ENCODE results near the gene RAPGEF1.
A peak's percentile ranks its signal among the peaks of the same experiment; 100 is the strongest.

The RAPGEF1 gene

GRCh38 chr9:131566158-131566557 lies 173.7 kb downstream of the RAPGEF1 start:
- no peak overlapping the region for H3K9ac ChIP-seq (ENCODE audit: low read length)
- no peak overlapping the region for H3K27ac ChIP-seq (ENCODE audit: low read depth, low read length)
- no peak overlapping the region for H3K4me3 ChIP-seq (ENCODE audit: low read depth, low read length)
- H3K36me3 ChIP-seq (ENCODE audit: control insufficient read depth, insufficient read depth, low read length) = peaks cover 5% of the 10 kb centered on the region; the same call in 1 of the 2 replicates
- H3K4me1 ChIP-seq (ENCODE audit: control insufficient read depth, insufficient read depth, low read length) = no peaks in the 10 kb centered on the region
- H3K27me3 ChIP-seq (ENCODE audit: control insufficient read depth, insufficient read depth, low read length) = no peaks in the 10 kb centered on the region
- H3K9me3 ChIP-seq (ENCODE audit: control insufficient read depth, insufficient read depth, low read depth, low read length) = peaks cover 27% of the 10 kb centered on the region; the same call in 1 of the 2 replicates

GRCh38 chr9:131565369-131565768 lies 174.5 kb downstream of the RAPGEF1 start:
- Histone ChIP-seq H3K27me3 (ENCODE audit: control insufficient read depth, insufficient read depth, low read length) (no peaks in the 10 kb centered on the region), H3K9ac (ENCODE audit: low read length) (no peak overlapping the region), H3K27ac (ENCODE audit: low read depth, low read length) (no peak overlapping the region), H3K36me3 (ENCODE audit: control insufficient read depth, insufficient read depth, low read length) (peaks cover 5% of the 10 kb centered on the region; the same call in 1 of the 2 replicates), H3K4me1 (ENCODE audit: control insufficient read depth, insufficient read depth, low read length) (no peaks in the 10 kb centered on the region), H3K4me3 (ENCODE audit: low read depth, low read length) (no peak overlapping the region), H3K9me3 (ENCODE audit: control insufficient read depth, insufficient read depth, low read depth, low read length) (peaks cover 27% of the 10 kb centered on the region; the same call in 1 of the 2 replicates)

GRCh38 chr9:131562032-131562959 lies 177.6 kb downstream of the RAPGEF1 start:
- H3K4me3 ChIP-seq (ENCODE audit: low read depth, low read length) = no peak overlapping the region
- no peaks in the 10 kb centered on the region; the same call in 1 of the 2 replicates for H3K27me3 ChIP-seq (ENCODE audit: control insufficient read depth, insufficient read depth, low read length)
- H3K9ac ChIP-seq (ENCODE audit: low read length) = no peak overlapping the region
- peaks cover 24% of the 10 kb centered on the region; the same call in 1 of the 2 replicates for H3K9me3 ChIP-seq (ENCODE audit: control insufficient read depth, insufficient read depth, low read depth, low read length)
- no peaks in the 10 kb centered on the region for H3K36me3 ChIP-seq (ENCODE audit: control insufficient read depth, insufficient read depth, low read length)
- no peaks in the 10 kb centered on the region for H3K4me1 ChIP-seq (ENCODE audit: control insufficient read depth, insufficient read depth, low read length)
- H3K27ac ChIP-seq (ENCODE audit: low read depth, low read length) = no peak overlapping the region; the same call in 1 of the 2 replicates

- Histone ChIP-seq H3K27me3 (ENCODE audit: control insufficient read depth, insufficient read depth, low read length) (peaks cover 15% of the 10 kb centered on the region), H3K36me3 (ENCODE audit: control insufficient read depth, insufficient read depth, low read length) (no peaks in the 10 kb centered on the region), H3K4me3 (ENCODE audit: low read depth, low read length) (no peak overlapping the region), H3K9me3 (ENCODE audit: control insufficient read depth, insufficient read depth, low read depth, low read length) (peaks cover 12% of the 10 kb centered on the region; the same call in 1 of the 2 replicates), H3K9ac (ENCODE audit: low read length) (no peak overlapping the region), H3K4me1 (ENCODE audit: control insufficient read depth, insufficient read depth, low read length) (no peaks in the 10 kb centered on the region), H3K27ac (ENCODE audit: low read depth, low read length) (no peak overlapping the region)
Measured at GRCh38 chr9:131559421-131560000, 180.4 kb downstream of the RAPGEF1 start.

GRCh38 chr9:131557855-131558548 lies 181.9 kb downstream of the RAPGEF1 start:
- Histone ChIP-seq H3K9ac (ENCODE audit: low read length) (no peak overlapping the region), H3K36me3 (ENCODE audit: control insufficient read depth, insufficient read depth, low read length) (no peaks in the 10 kb centered on the region), H3K4me1 (ENCODE audit: control insufficient read depth, insufficient read depth, low read length) (no peaks in the 10 kb centered on the region), H3K27ac (ENCODE audit: low read depth, low read length) (no peak overlapping the region), H3K27me3 (ENCODE audit: control insufficient read depth, insufficient read depth, low read length) (peaks cover 28% of the 10 kb centered on the region), H3K9me3 (ENCODE audit: control insufficient read depth, insufficient read depth, low read depth, low read length) (peaks cover 17% of the 10 kb centered on the region), H3K4me3 (ENCODE audit: low read depth, low read length) (no peak overlapping the region)

- no peaks in the 10 kb centered on the region for H3K36me3 ChIP-seq (ENCODE audit: control insufficient read depth, insufficient read depth, low read length)
- H3K4me1 ChIP-seq (ENCODE audit: control insufficient read depth, insufficient read depth, low read length) = no peaks in the 10 kb centered on the region
- H3K9ac ChIP-seq (ENCODE audit: low read length) = no peak overlapping the region
- peaks cover 28% of the 10 kb centered on the region for H3K27me3 ChIP-seq (ENCODE audit: control insufficient read depth, insufficient read depth, low read length)
- peaks cover 12% of the 10 kb centered on the region for H3K9me3 ChIP-seq (ENCODE audit: control insufficient read depth, insufficient read depth, low read depth, low read length)
- no peak overlapping the region for H3K27ac ChIP-seq (ENCODE audit: low read depth, low read length)
- H3K4me3 ChIP-seq (ENCODE audit: low read depth, low read length) = no peak overlapping the region
Measured at GRCh38 chr9:131555841-131556673, 183.8 kb downstream of the RAPGEF1 start.

GRCh38 chr9:131554843-131555351 lies 185.0 kb downstream of the RAPGEF1 start:
- H3K9me3 ChIP-seq (ENCODE audit: control insufficient read depth, insufficient read depth, low read depth, low read length) = peaks cover 12% of the 10 kb centered on the region
- H3K9ac ChIP-seq (ENCODE audit: low read length) = no peak overlapping the region
- peaks cover 28% of the 10 kb centered on the region for H3K27me3 ChIP-seq (ENCODE audit: control insufficient read depth, insufficient read depth, low read length)
- H3K36me3 ChIP-seq (ENCODE audit: control insufficient read depth, insufficient read depth, low read length) = no peaks in the 10 kb centered on the region
- no peak overlapping the region for H3K27ac ChIP-seq (ENCODE audit: low read depth, low read length)
- H3K4me1 ChIP-seq (ENCODE audit: control insufficient read depth, insufficient read depth, low read length) = no peaks in the 10 kb centered on the region
- peak overlapping the region; percentile 46; the same call in 1 of the 2 replicates for H3K4me3 ChIP-seq (ENCODE audit: low read depth, low read length)

GRCh38 chr9:131554087-131554842 lies 185.6 kb downstream of the RAPGEF1 start:
- Histone ChIP-seq H3K4me1 (ENCODE audit: control insufficient read depth, insufficient read depth, low read length) (no peaks in the 10 kb centered on the region), H3K36me3 (ENCODE audit: control insufficient read depth, insufficient read depth, low read length) (no peaks in the 10 kb centered on the region), H3K9ac (ENCODE audit: low read length) (no peak overlapping the region), H3K4me3 (ENCODE audit: low read depth, low read length) (peak overlapping the region; percentile 46; the same call in 1 of the 2 replicates), H3K9me3 (ENCODE audit: control insufficient read depth, insufficient read depth, low read depth, low read length) (peaks cover 12% of the 10 kb centered on the region), H3K27ac (ENCODE audit: low read depth, low read length) (no peak overlapping the region), H3K27me3 (ENCODE audit: control insufficient read depth, insufficient read depth, low read length) (peaks cover 28% of the 10 kb centered on the region)

GRCh38 chr9:131552030-131552429 lies 187.8 kb downstream of the RAPGEF1 start:
- Histone ChIP-seq H3K4me1 (ENCODE audit: control insufficient read depth, insufficient read depth, low read length) (no peaks in the 10 kb centered on the region), H3K27me3 (ENCODE audit: control insufficient read depth, insufficient read depth, low read length) (peaks cover 35% of the 10 kb centered on the region), H3K4me3 (ENCODE audit: low read depth, low read length) (no peak overlapping the region), H3K9ac (ENCODE audit: low read length) (no peak overlapping the region), H3K9me3 (ENCODE audit: control insufficient read depth, insufficient read depth, low read depth, low read length) (peaks cover 16% of the 10 kb centered on the region), H3K27ac (ENCODE audit: low read depth, low read length) (no peak overlapping the region), H3K36me3 (ENCODE audit: control insufficient read depth, insufficient read depth, low read length) (no peaks in the 10 kb centered on the region)

Data from HUES6 (cell line).